Motor neuron (in vitro differentiated cells): ENCODE data around the gene HHAT. TPM values are rescaled to one million over a fixed set of nuclear protein-coding genes. Genes with fewer than 3 reads are reported as not detected.

Experiments used
- ATAC-seq, 8 experiments: fragments of 200-7000 bp; cut with Tn5 transposase; replicated peaks in 6 of 8; 2 replicates each; pipeline ENCODE4 v1.8.0; 2021; ENCODE audit warnings: mild to moderate bottlenecking in 8 of 8, moderate library complexity in 8 of 8
- H3K27ac ChIP-seq, 2 donors: fragments of 250-450 bp; sonication (Bioruptor Pico); 2 replicates each; pipeline ENCODE4 v1.9.0; 2021; ENCODE audit warnings: antibody characterized with exemption in 2 of 2, mild to moderate bottlenecking in 2 of 2, moderate library complexity in 1 of 2
- H3K4me1 ChIP-seq, 2 donors: fragments of 250-450 bp; sonication (Bioruptor Pico); replicated peaks in 1 of 2; 2 replicates each; pipeline ENCODE4 v1.6.1; 2021; ENCODE audit warnings: antibody characterized with exemption in 2 of 2, mild to moderate bottlenecking in 2 of 2, moderate library complexity in 1 of 2
- H3K4me3 ChIP-seq, 5 donors: fragments of 250-450 bp; sonication (Bioruptor Pico); 2 replicates each; pipeline ENCODE4 v1.9.0; 2021; ENCODE audit warnings: antibody characterized with exemption in 5 of 5, mild to moderate bottlenecking in 5 of 5, moderate library complexity in 4 of 5
- WGBS, 10 experiments: fragments of 450-650 bp; shearing (Covaris generic); methylation state at CpG; one replicate each; pipeline ENCODE4 v1.0.0; 2022; 5-methylcytosine and 5-hydroxymethylcytosine counted together
- in situ Hi-C, 9 experiments: fragments of 400-800 bp; cut with MboI; loops; one replicate each; pipeline ENCODE4 v1.15.0; 2021; ENCODE audit warnings: low sequenced_read_pairs in 9 of 9, low pct_unique_long_range_greater_than_20kb in 2 of 9; ENCODE audit not compliant: unreplicated experiment in 9 of 9
- total RNA-seq, 8 experiments: library from RNA; unstranded; fragments of 300-600 nt; gene quantifications; 2 replicates each; pipeline versions ENCODE4 v1.2.3 to v1.2.4, GENCODE V29; 2022

HHAT gene
- total RNA-seq, 8 experiments from 2014 or later = 3.9 to 128 (median 7.8) TPM

GRCh38 chr1:210703593-210703992, 374.9 kb downstream of the HHAT start:
- in situ Hi-C loops = loop anchor here in 1 of 9 experiments (25.0 kb wide), 1 partner anchor 434 kb away; the partner anchor contains the start of gene KCNH1
- Histone ChIP-seq H3K27ac (no peak overlapping the region), H3K4me3 (no peak overlapping the region), H3K4me1 (peaks cover 13 to 25% of the 10 kb centered on the region in 2 donors)
- WGBS, 10 experiments = 0 to 100% (median 37%) methylated on average over 1 to 2 of the region's 2 CpGs; no CpG with 5 or more reads in 4 of the 10 experiments
- peak in 3 of 8 experiments; percentile 38 to 63 (median 53) for ATAC-seq

- H3K27ac ChIP-seq = no peak overlapping the region
- no peak for ATAC-seq
- in situ Hi-C loops = loop anchor here in 1 of 9 experiments (25.0 kb wide), 1 partner anchor 432 kb away; the partner anchor contains the start of gene KCNH1
These were observed 376.4 kb downstream of the HHAT start for GRCh38 chr1:210705086-210705485.

GRCh38 chr1:210706246-210706645, 377.5 kb downstream of the HHAT start:
- H3K4me1 ChIP-seq = peaks cover 13 to 25% of the 10 kb centered on the region in 2 donors
- H3K4me3 ChIP-seq = no peak overlapping the region
- 27 to 100% (median 80%) methylated on average over 1 to 3 of the region's 3 CpGs for WGBS, 10 experiments
- no peak overlapping the region for H3K27ac ChIP-seq
- in situ Hi-C loops = loop anchor here in 1 of 9 experiments (25.0 kb wide), 1 partner anchor 431 kb away; the partner anchor contains the start of gene KCNH1
- ATAC-seq = no peak

More at GRCh38 chr1:210705086-210705485, 376.4 kb downstream of the HHAT start:
- Histone ChIP-seq H3K4me1 (peaks cover 13 to 25% of the 10 kb centered on the region in 2 donors), H3K4me3 (no peak overlapping the region)
- WGBS, 10 experiments = 82 to 94% (median 88%) methylated on average over 2 to 3 of the region's 3 CpGs; no CpG with 5 or more reads in 6 of the 10 experiments

GRCh38 chr1:210707300-210708240, 378.9 kb downstream of the HHAT start:
- Histone ChIP-seq H3K27ac (peak overlapping the region; percentile 4 to 28), H3K4me1 (peaks cover 13 to 25% of the 10 kb centered on the region in 2 donors), H3K4me3 (no peak overlapping the region)
- in situ Hi-C loops = loop anchor here in 1 of 9 experiments (25.0 kb wide), 1 partner anchor 430 kb away; the partner anchor contains the start of gene KCNH1
- 0 to 66% (median 19%) methylated on average over 1 to 7 of the region's 7 CpGs; no CpG with 5 or more reads in 2 of the 10 experiments for WGBS, 10 experiments
- ATAC-seq = peak in 6 of 8 experiments; percentile 21 to 80 (median 64)

GRCh38 chr1:210709701-210710100, 381.0 kb downstream of the HHAT start:
- in situ Hi-C loops = loop anchor here in 1 of 9 experiments (25.0 kb wide), 1 partner anchor 428 kb away; the partner anchor contains the start of gene KCNH1

GRCh38 chr1:210711825-210712612, 383.3 kb downstream of the HHAT start:
- ATAC-seq = peak in 2 of 8 experiments; percentile 12 to 23
- WGBS, 10 experiments = 5 to 88% (median 70%) methylated on average over 1 to 7 of the region's 7 CpGs; no CpG with 5 or more reads in 1 of the 10 experiments
- Histone ChIP-seq H3K4me3 (no peak overlapping the region), H3K4me1 (peaks cover 10 to 18% of the 10 kb centered on the region in 2 donors), H3K27ac (no peak overlapping the region)
- in situ Hi-C loops = loop anchor here in 1 of 9 experiments (25.0 kb wide), 1 partner anchor 425 kb away; the partner anchor contains the start of gene KCNH1

More at GRCh38 chr1:210709701-210710100, 381.0 kb downstream of the HHAT start:
- Histone ChIP-seq H3K4me1 (peaks cover 13 to 22% of the 10 kb centered on the region in 2 donors), H3K27ac (no peak overlapping the region), H3K4me3 (no peak overlapping the region)
- WGBS, 10 experiments = 22 to 96% (median 60%) methylated on average over 2 of the region's 2 CpGs; no CpG with 5 or more reads in 3 of the 10 experiments
- peak in 4 of 8 experiments; percentile 31 to 83 (median 54) for ATAC-seq

- H3K27ac ChIP-seq = no peak overlapping the region
- peak; percentile 10 to 93 (median 44) for ATAC-seq
- H3K4me1 ChIP-seq = peaks cover 0 to 3% of the 10 kb centered on the region in 2 donors
- in situ Hi-C loops = loop anchor here in 1 of 9 experiments (25.0 kb wide), 1 partner anchor 422 kb away; the partner anchor contains the start of gene KCNH1
- no peak overlapping the region for H3K4me3 ChIP-seq
These were observed 386.4 kb downstream of the HHAT start for GRCh38 chr1:210715072-210715471.

- no peak overlapping the region for H3K4me3 ChIP-seq
- ATAC-seq = peak in 1 of 8 experiments; percentile 4
- in situ Hi-C loops = loop anchor here in 1 of 9 experiments (25.0 kb wide), 1 partner anchor 415 kb away; the partner anchor contains the start of gene KCNH1
- H3K27ac ChIP-seq = no peak overlapping the region
- H3K4me1 ChIP-seq = peaks cover 6 to 8% of the 10 kb centered on the region in 2 donors
- WGBS, 10 experiments = 0 to 91% (median 38%) methylated on average over 1 of the region's 1 CpG; no CpG with 5 or more reads in 2 of the 10 experiments
These were observed 393.8 kb downstream of the HHAT start for GRCh38 chr1:210722410-210723081.

- ATAC-seq = no peak
- WGBS, 10 experiments = 8 to 100% (median 55%) methylated on average over 1 to 4 of the region's 4 CpGs
- in situ Hi-C loops = loop anchor here in 1 of 9 experiments (25.0 kb wide), 1 partner anchor 414 kb away; the partner anchor contains the start of gene KCNH1
- Histone ChIP-seq H3K4me1 (peaks cover 9 to 15% of the 10 kb centered on the region in 2 donors), H3K27ac (no peak overlapping the region), H3K4me3 (no peak overlapping the region)
These were observed 394.9 kb downstream of the HHAT start for GRCh38 chr1:210723646-210724045.

GRCh38 chr1:210724768-210725167, 396.1 kb downstream of the HHAT start:
- in situ Hi-C loops = loop anchor here in 1 of 9 experiments (25.0 kb wide), 1 partner anchor 413 kb away; the partner anchor contains the start of gene KCNH1
- 54 to 100% (median 78%) methylated on average over 1 to 2 of the region's 2 CpGs; no CpG with 5 or more reads in 4 of the 10 experiments for WGBS, 10 experiments
- Histone ChIP-seq H3K27ac (no peak overlapping the region), H3K4me3 (no peak overlapping the region), H3K4me1 (peaks cover 14 to 17% of the 10 kb centered on the region in 2 donors)
- ATAC-seq = no peak
